Ecto neural progenitor cell (in vitro differentiated cells): ENCODE measurements around the gene CENPT.

ENCODE experiments used
- DNase-seq: peaks from one replicate; pipeline ENCODE4 v3.0.0-alpha.2; 2018; ENCODE audit warnings: low spot score

CENPT gene

GRCh38 chr16:67806428-67807147, 40.9 kb downstream of the CENPT start, which contains the start of the genes RANBP10 and TSNAXIP1:
RANBP10 (minus strand) TSS chr16:67806560; CDS start chr16:67806536, 24 bp downstream.
TSNAXIP1 (plus strand) TSS chr16:67806889; CDS start chr16:67807150, 261 bp downstream.
- DNase-seq: peak; percentile 98

GRCh38 chr16:67805718-67806427, 41.6 kb downstream of the CENPT start:
- no peak for DNase-seq

- no peak for DNase-seq
Measured at GRCh38 chr16:67804853-67805542, 42.5 kb downstream of the CENPT start.

- no peak for DNase-seq
Measured at GRCh38 chr16:67803894-67804293, 43.6 kb downstream of the CENPT start.

- no peak for DNase-seq
Measured at GRCh38 chr16:67801883-67802282, 45.6 kb downstream of the CENPT start.

- DNase-seq: no peak
Measured at GRCh38 chr16:67801241-67801640, 46.3 kb downstream of the CENPT start.

- DNase-seq: no peak
Measured at GRCh38 chr16:67800338-67800926, 47.1 kb downstream of the CENPT start.

- no peak for DNase-seq
Measured at GRCh38 chr16:67796099-67796718, 51.3 kb downstream of the CENPT start.

GRCh38 chr16:67790071-67790470, 57.4 kb downstream of the CENPT start:
- DNase-seq: no peak

GRCh38 chr16:67786491-67786890, 61.0 kb downstream of the CENPT start:
- DNase-seq: no peak

- DNase-seq: no peak
Measured at GRCh38 chr16:67783353-67783725, 64.2 kb downstream of the CENPT start.

GRCh38 chr16:67782567-67783352, 64.7 kb downstream of the CENPT start:
- no peak for DNase-seq

- no peak for DNase-seq
Measured at GRCh38 chr16:67781565-67781921, 66.0 kb downstream of the CENPT start.

- DNase-seq: no peak
Measured at GRCh38 chr16:67780847-67781564, 66.5 kb downstream of the CENPT start.

GRCh38 chr16:67779256-67780014, 68.1 kb downstream of the CENPT start:
- no peak for DNase-seq
